GM12878 (cell line): Measurements from ENCODE around the gene CAMK4. TPM values are rescaled to one million over a fixed set of nuclear protein-coding genes. Genes with fewer than 3 reads are reported as not detected.

ENCODE experiments used
- ATAC-seq: fragments of 200-7000 bp; cut with Tn5 transposase; 3 replicates; pipeline ENCODE4 v1.9.1; 2020; ENCODE audit warnings: mild to moderate bottlenecking, moderate library complexity
- BruUV-seq: library from RNA; stranded (reverse); fragments of 400-500 nt; replicated peaks from 2 replicates; lab custom pipeline; 2021; lab: Mats Ljungman, UMichigan
- CTCF ChIA-PET: fragments of 300-600 bp; sonication (Branson Sonifier 250); formaldehyde crosslinking; extraction: SDS; loops from one replicate; lab custom pipeline; 2021; ENCODE audit warnings: inconsistent platforms; lab: Yijun Ruan, JAX
- POLR2A ChIA-PET: fragments of 350-600 bp; formaldehyde crosslinking; extraction: SDS; loops from one replicate; lab custom pipeline; 2021; ENCODE audit warnings: inconsistent platforms; lab: Charles Lee
- RAD21 ChIA-PET: fragments of 300-600 bp; sonication (Branson Sonifier 250); formaldehyde crosslinking; loops from one replicate; lab custom pipeline; 2023; ENCODE audit warnings: antibody characterized with exemption; ENCODE audit not compliant: unreplicated experiment; lab: Charles Lee
- SMC1A ChIA-PET: fragments of 300-600 bp; sonication (Branson Sonifier 250); formaldehyde crosslinking; loops from one replicate; lab custom pipeline; 2023; ENCODE audit not compliant: unreplicated experiment, uncharacterized antibody; lab: Charles Lee
- DNase-seq: peaks from one replicate; pipeline ENCODE4 v3.0.0-alpha.2; 2011; ENCODE audit warnings: low read depth, low spot score
- FAIRE-seq: peaks from 3 replicates; lab custom pipeline; 2011; peaks lifted over from hg19 to GRCh38; lab: Jason Lieb, UNC
- H2AFZ ChIP-seq: 2 replicates; pipeline ENCODE4 v1.6.0; 2011; ENCODE audit warnings: low read depth, low read length, control low read depth; ENCODE audit not compliant: control insufficient read depth
- H3K27ac ChIP-seq: 2 replicates; pipeline ENCODE4 v1.5.1; 2011; ENCODE audit warnings: control low read depth; ENCODE audit not compliant: control insufficient read depth, insufficient read depth
- H3K27me3 ChIP-seq, 2 experiments: replicated peaks in 1 of 2; 2 replicates each; pipeline versions ENCODE4 v1.6.0 to v1.6.1; 2011; ENCODE audit warnings: low read length in 1 of 2; ENCODE audit not compliant: control insufficient read depth in 2 of 2, insufficient read depth in 2 of 2
- H3K36me3 ChIP-seq, 2 experiments: 2 replicates each; pipeline ENCODE4 v1.5.1; 2011; ENCODE audit warnings: low read length in 1 of 2; ENCODE audit not compliant: control insufficient read depth in 2 of 2, insufficient read depth in 2 of 2
- H3K4me1 ChIP-seq: 2 replicates; pipeline ENCODE4 v1.6.1; 2011; ENCODE audit warnings: mild to moderate bottlenecking, low read length, moderate library complexity, mixed read lengths; ENCODE audit not compliant: control insufficient read depth, insufficient read depth
- H3K4me2 ChIP-seq: 2 replicates; pipeline ENCODE4 v1.6.0; 2011; ENCODE audit warnings: control low read depth; ENCODE audit not compliant: control insufficient read depth, insufficient read depth
- H3K4me3 ChIP-seq: fragments of 200-600 bp; sonication (generic); 2 replicates; pipeline ENCODE4 v1.5.1; 2016
- H3K79me2 ChIP-seq: 2 replicates; pipeline ENCODE4 v1.6.0; 2011; ENCODE audit warnings: low read length; ENCODE audit not compliant: control insufficient read depth, insufficient read depth
- H3K9ac ChIP-seq: 2 replicates; pipeline ENCODE4 v1.8.0; 2011; ENCODE audit warnings: low read length, control low read depth, mixed read lengths; ENCODE audit not compliant: control insufficient read depth, insufficient read depth
- H3K9me3 ChIP-seq: replicated peaks from 3 replicates; pipeline ENCODE4 v1.5.1; 2011; ENCODE audit warnings: mild to moderate bottlenecking, low read length; ENCODE audit not compliant: control insufficient read depth, insufficient read depth
- H4K20me1 ChIP-seq: 2 replicates; pipeline ENCODE4 v1.6.0; 2011; ENCODE audit not compliant: control insufficient read depth, insufficient read depth
- ATF7 ChIP-seq: fragments of 450-650 bp; IDR thresholded peaks from 2 replicates; pipeline ENCODE4 v1.6.1; 2016; ENCODE audit warnings: low read depth, mild to moderate bottlenecking
- BACH1 ChIP-seq: fragments of 450-650 bp; IDR thresholded peaks from 2 replicates; pipeline ENCODE4 v1.6.1; 2017; ENCODE audit warnings: mild to moderate bottlenecking, borderline replicate concordance
- CHD2 ChIP-seq: IDR thresholded peaks from 2 replicates; pipeline ENCODE4 v1.6.1; 2011; ENCODE audit warnings: low read depth, low read length, improper control_type of control experiment, borderline replicate concordance
- EGR1 ChIP-seq, 2 experiments: IDR thresholded peaks; 1 replicate in 1 of 2; 2 replicates in 1 of 2; pipeline ENCODE4 v1.6.1; 2011 to 2012; ENCODE audit warnings: low read depth in 2 of 2, low read length in 2 of 2, borderline replicate concordance in 1 of 2, mild to moderate bottlenecking in 1 of 2, moderate library complexity in 1 of 2
- FOS ChIP-seq: IDR thresholded peaks from 3 replicates; pipeline ENCODE4 v1.6.1; 2011; ENCODE audit warnings: borderline replicate concordance; ENCODE audit not compliant: insufficient read length; ENCODE audit errors: extremely low read depth
- HDAC2 ChIP-seq: fragments of 200-600 bp; sonication (generic); IDR thresholded peaks from 2 replicates; pipeline ENCODE4 v1.6.1; 2017
- IKZF2 ChIP-seq, 2 experiments: fragments of 450-650 bp; IDR thresholded peaks; 2 replicates each; pipeline ENCODE4 v1.6.1; 2017; ENCODE audit warnings: mild to moderate bottlenecking in 2 of 2, moderate library complexity in 2 of 2
- KDM1A ChIP-seq: fragments of 200-600 bp; sonication (generic); IDR thresholded peaks from 2 replicates; pipeline ENCODE4 v1.6.1; 2016; ENCODE audit warnings: borderline replicate concordance
- MTA3 ChIP-seq: IDR thresholded peaks from 2 replicates; pipeline ENCODE4 v1.6.1; 2012; ENCODE audit warnings: low read length, inconsistent platforms, borderline replicate concordance
- MXI1 ChIP-seq: fragments of 150-350 bp; IDR thresholded peaks from 2 replicates; pipeline ENCODE4 v1.6.1; 2011; ENCODE audit warnings: low read depth, mild to moderate bottlenecking, inconsistent platforms, low read length, improper control_type of control experiment
- RAD51 ChIP-seq: fragments of 450-650 bp; IDR thresholded peaks from 2 replicates; pipeline ENCODE4 v1.6.1; 2016; ENCODE audit warnings: moderate library complexity, mild to moderate bottlenecking, inconsistent platforms
- SMAD1 ChIP-seq: fragments of 450-650 bp; IDR thresholded peaks from 2 replicates; pipeline ENCODE4 v1.6.1; 2018; ENCODE audit warnings: mild to moderate bottlenecking, low read depth; ENCODE audit not compliant: partially characterized antibody
- STAT3 ChIP-seq: IDR thresholded peaks from 2 replicates; pipeline ENCODE4 v1.6.1; 2011; ENCODE audit warnings: low read depth, low read length, improper control_type of control experiment
- TBL1XR1 ChIP-seq: IDR thresholded peaks from 2 replicates; pipeline ENCODE4 v1.6.1; 2012; ENCODE audit warnings: low read depth, low read length, improper control_type of control experiment
- TCF12 ChIP-seq: IDR thresholded peaks from 2 replicates; pipeline ENCODE4 v1.6.1; 2011; ENCODE audit warnings: low read depth, mild to moderate bottlenecking, low read length
- TCF3 ChIP-seq: IDR thresholded peaks from 2 replicates; pipeline ENCODE4 v1.6.1; 2012; ENCODE audit warnings: low read depth, mild to moderate bottlenecking, low read length, borderline replicate concordance; ENCODE audit not compliant: insufficient read depth
- WRNIP1 ChIP-seq: IDR thresholded peaks from 2 replicates; pipeline ENCODE4 v1.6.1; 2011; ENCODE audit warnings: low read depth, low read length, improper control_type of control experiment, borderline replicate concordance
- WGBS: methylation state at CpG from one replicate; pipeline ENCODE4 v1.1.6; 2016; ENCODE audit warnings: low lambda C conversion rate; ENCODE audit not compliant: insufficient replicate concordance, insufficient coverage; ENCODE audit errors: missing lambda C conversion rate; 5-methylcytosine and 5-hydroxymethylcytosine counted together
- in situ Hi-C: fragments of 300-500 bp; cut with MboI; formaldehyde crosslinking; loops from 9 replicates; pipeline ENCODE4 v1.14.3; 2018; ENCODE audit warnings: mixed read lengths
- intact Hi-C: fragments of 100-400 bp; cut with micrococcal nuclease; formaldehyde crosslinking; loops from one replicate; pipeline ENCODE4 v1.14.2; 2022; ENCODE audit not compliant: unreplicated experiment
- polyA plus RNA-seq, 11 experiments: library from polyadenylated mRNA; depleted of rRNA in 4 of 11; unstranded in 6 of 11; stranded (reverse) in 5 of 11; fragments of >200 nt; fragmentation: Nextera tagmentation in 4 of 11; fragmentation: Illumina TruSeq in 1 of 11; extraction: Ambion mirVana in 4 of 11; extraction: Trizol in 1 of 11; gene quantifications; 1 replicate in 1 of 11; 2 replicates in 10 of 11; pipeline versions ENCODE4 v1.2.1 to v1.2.3, GENCODE V29; 2011 to 2016; ENCODE audit warnings: inconsistent platforms in 2 of 11, missing spikeins in 2 of 11, low read depth in 1 of 11
- total RNA-seq, 4 experiments: library from RNA; depleted of rRNA in 3 of 4; stranded (reverse); fragments of >200 nt in 3 of 4; fragmentation: Illumina TruSeq in 1 of 4; extraction: Trizol in 1 of 4; gene quantifications; 2 replicates each; pipeline versions ENCODE4 v1.2.1 to v1.2.3, GENCODE V29; 2013 to 2021
- TF ChIP-seq, protein P1 (sequence below): IDR thresholded peaks from 2 replicates; pipeline ENCODE4 v1.6.1; 2011; ENCODE audit warnings: mild to moderate bottlenecking, low read depth, low read length, moderate library complexity; ENCODE audit not compliant: insufficient replicate concordance

The CAMK4 gene
- total and polyA plus RNA-seq, 10 of the 15 experiments (the other 5 are each of a cell fraction or from before 2014, with no cell fraction given), result 13.3 to 51.9 (median 35.3) TPM

DNA sequence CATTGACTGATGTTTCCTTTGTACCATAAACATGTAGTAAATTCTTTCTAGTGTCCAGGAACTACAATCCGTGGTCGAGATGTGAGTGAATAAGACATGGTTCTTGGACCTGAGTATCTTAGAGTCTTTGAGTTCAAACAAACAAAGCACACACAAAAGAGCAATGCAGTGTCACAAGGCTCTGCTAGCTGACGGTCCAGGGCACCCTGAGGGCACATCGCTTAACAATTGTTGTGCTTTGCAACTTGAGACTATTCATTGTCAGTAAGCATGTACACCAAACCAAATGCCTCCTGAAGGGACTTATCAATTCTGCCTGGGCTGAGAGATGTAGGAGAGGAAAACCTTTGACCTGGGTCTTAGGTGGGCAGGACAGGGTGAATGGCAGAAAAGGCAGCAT is 84.8 kb downstream of the CAMK4 start:
- no TSS peak for BruUV-seq
- Histone ChIP-seq H3K9me3 (no peaks in the 10 kb centered on the region), H3K27me3 (no peaks in the 10 kb centered on the region), H3K36me3 (no peaks in the 10 kb centered on the region), H3K79me2 (no peaks in the 10 kb centered on the region), H3K4me1 (no peaks in the 10 kb centered on the region; the same call in 1 of the 2 replicates), H2AFZ (no peak overlapping the region), H3K27ac (no peak overlapping the region), H3K4me2 (no peak overlapping the region), H3K9ac (no peak overlapping the region), H3K4me3 (no peak overlapping the region), H4K20me1 (no peaks in the 10 kb centered on the region)
- SMC1A ChIA-PET, result interaction anchor here (0.9 kb wide), 2 partner anchors 12 to 24 kb away, joined by 3 to 4 read pairs; no protein-coding TSS in a partner anchor
- in situ Hi-C loops (no loop called here), intact Hi-C loops (no loop called here)
- no peak for ATAC-seq
- RAD21 ChIA-PET, result interaction anchor here (1.1 kb wide), 1 partner anchor 91 kb away, joined by 3 read pairs; no protein-coding TSS in a partner anchor
- CTCF ChIA-PET, result interaction anchor here (1.3 kb wide), 1 partner anchor 9 kb away, joined by 3 read pairs; no protein-coding TSS in a partner anchor
- FAIRE-seq, result no peak
- POLR2A ChIA-PET, result interaction anchor here (1.0 kb wide), 1 partner anchor 13 kb away, joined by 3 read pairs; no protein-coding TSS in a partner anchor
- DNase-seq, result no peak
- WGBS, result 86% methylated on average over 4 of the region's 4 CpGs
- TF ChIP-seq HDAC2, result no peak
- TF ChIP-seq IKZF2 (IDR thresholded peaks at IDR 0.05), result no peak
- TF ChIP-seq CHD2, result no peak
- TF ChIP-seq MTA3, result no peak
- no peak for TF ChIP-seq EGR1 (IDR thresholded peaks at IDR 0.05; ENCODE audit: borderline replicate concordance in 1 of 2, low read depth in 2 of 2, low read length in 2 of 2)

DNA sequence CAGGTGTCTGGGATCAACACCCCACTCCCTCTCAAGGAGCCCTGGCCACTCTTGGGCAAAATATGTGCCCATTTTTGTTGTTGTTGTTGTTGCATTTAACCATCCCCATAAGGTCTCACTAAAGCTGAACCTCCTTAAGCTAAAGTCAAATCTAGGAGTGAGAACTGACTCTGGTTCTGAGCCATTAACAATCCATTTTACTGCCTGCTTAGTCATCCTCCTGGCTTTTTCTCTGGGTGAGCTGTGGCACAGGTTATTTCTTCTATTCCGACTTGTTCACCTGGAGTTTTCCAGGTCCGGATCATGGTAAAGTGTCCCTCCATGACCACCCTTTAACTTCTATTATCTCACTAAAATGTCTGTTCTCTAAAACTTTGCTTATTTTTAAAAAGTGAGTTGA is 85.2 kb downstream of the CAMK4 start:
- FAIRE-seq, result no peak
- no peaks in the 10 kb centered on the region for H3K9me3 ChIP-seq
- H3K27me3 ChIP-seq, result no peaks in the 10 kb centered on the region
- DNase-seq, result no peak
- H3K4me2 ChIP-seq, result no peak overlapping the region
- no peaks in the 10 kb centered on the region; the same call in 1 of the 2 replicates for H3K79me2 ChIP-seq
- ChIA-PET SMC1A (interaction anchor here (1.6 kb wide), 1 partner anchor 48 kb away, joined by 4 read pairs; no protein-coding TSS in a partner anchor), POLR2A (no interaction called here), CTCF (interaction anchor here (1.3 kb wide), 1 partner anchor 10 kb away, joined by 3 read pairs; no protein-coding TSS in a partner anchor), RAD21 (no interaction called here)
- intact Hi-C loops (no loop called here), in situ Hi-C loops (no loop called here)
- WGBS, result 93% methylated on average over 2 of the region's 2 CpGs
- ATAC-seq, result no peak
- BruUV-seq, result no TSS peak
- H3K4me1 ChIP-seq, result no peaks in the 10 kb centered on the region; the same call in 1 of the 2 replicates
- no peak overlapping the region for H3K27ac ChIP-seq
- H2AFZ ChIP-seq, result no peak overlapping the region
- no peak overlapping the region for H3K9ac ChIP-seq
- no peaks in the 10 kb centered on the region for H4K20me1 ChIP-seq
- H3K4me3 ChIP-seq, result no peak overlapping the region
- H3K36me3 ChIP-seq, result no peaks in the 10 kb centered on the region
- TF ChIP-seq SMAD1, result no peak
- no peak for TF ChIP-seq TBL1XR1
- TF ChIP-seq RAD51, result no peak
- TF ChIP-seq STAT3, result no peak
- no peak for TF ChIP-seq TCF12
- no peak for TF ChIP-seq MXI1
- no peak for TF ChIP-seq BACH1
- TF ChIP-seq WRNIP1, result no peak
- TF ChIP-seq, protein P1, sequence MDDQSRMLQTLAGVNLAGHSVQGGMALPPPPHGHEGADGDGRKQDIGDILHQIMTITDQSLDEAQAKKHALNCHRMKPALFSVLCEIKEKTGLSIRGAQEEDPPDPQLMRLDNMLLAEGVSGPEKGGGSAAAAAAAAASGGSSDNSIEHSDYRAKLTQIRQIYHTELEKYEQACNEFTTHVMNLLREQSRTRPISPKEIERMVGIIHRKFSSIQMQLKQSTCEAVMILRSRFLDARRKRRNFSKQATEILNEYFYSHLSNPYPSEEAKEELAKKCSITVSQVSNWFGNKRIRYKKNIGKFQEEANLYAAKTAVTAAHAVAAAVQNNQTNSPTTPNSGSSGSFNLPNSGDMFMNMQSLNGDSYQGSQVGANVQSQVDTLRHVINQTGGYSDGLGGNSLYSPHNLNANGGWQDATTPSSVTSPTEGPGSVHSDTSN, result no peak
- no peak for TF ChIP-seq ATF7
- no peak for TF ChIP-seq KDM1A
- TF ChIP-seq TCF3, result no peak
- TF ChIP-seq FOS, result no peak
